GM18498 (cell line): ENCODE results near the gene ENTPD3.
"Not testable (repeated sequence)": the region's sequence is repeated elsewhere in the genome, so short reads cannot be mapped to it uniquely, and the experiment has no call there.

Experiments
- ATAC-seq: cut with Tn5 transposase; IDR thresholded peaks from one replicate; pipeline ENCODE4 v1.9.1; 2021; ENCODE audit warnings: mild to moderate bottlenecking, moderate library complexity; ENCODE audit not compliant: unreplicated experiment

ENTPD3 gene

DNA sequence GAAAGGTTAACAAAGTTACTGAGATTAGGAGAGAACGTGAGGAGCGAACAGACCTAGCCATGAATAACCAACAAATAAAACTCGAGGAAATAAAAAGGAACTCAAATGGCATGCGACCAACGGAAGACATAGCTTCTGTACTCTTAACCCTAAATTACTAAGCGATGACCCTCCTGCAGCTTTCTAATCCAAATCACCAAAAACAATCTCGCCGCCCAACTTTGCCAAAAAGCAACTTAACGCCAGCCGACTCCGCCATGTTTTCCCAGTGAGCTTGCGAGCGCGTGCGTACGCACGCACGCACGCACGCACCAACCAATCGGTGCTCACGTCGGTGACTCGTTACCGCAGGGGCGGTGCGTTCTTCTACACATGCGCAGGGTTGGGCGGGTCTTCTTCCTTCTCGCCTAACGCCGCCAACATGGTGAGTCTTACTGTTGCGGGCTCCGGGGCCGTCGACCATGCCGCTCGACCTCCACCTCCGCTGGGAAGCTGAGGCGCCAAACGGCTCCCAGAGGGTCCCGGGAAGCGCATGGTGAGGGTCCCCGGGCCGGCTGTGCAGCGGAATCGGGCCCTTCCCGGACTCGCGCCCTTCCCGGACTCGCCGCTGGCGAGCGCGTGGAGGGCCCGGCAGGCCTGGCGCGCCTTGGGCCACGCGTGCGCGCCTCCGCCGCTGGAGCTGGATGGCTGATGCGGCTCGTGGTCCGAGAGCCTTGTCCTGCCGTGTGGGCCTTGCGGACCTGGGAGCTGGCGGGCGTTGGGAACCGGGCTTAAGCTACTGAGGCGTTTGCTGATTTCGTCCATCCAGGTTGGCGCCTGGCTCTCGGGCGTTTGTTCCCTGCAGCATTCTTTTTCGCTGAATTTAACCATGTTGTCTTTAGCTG is 70.2 kb downstream of the ENTPD3 start, which contains the start of gene RPL14:
RPL14 (plus strand) TSS at position 400 of the 884 bp plus-strand sequence; CDS start at position 533, 133 bp downstream.
- peak; percentile 70 for ATAC-seq

GRCh38 chr3:40458473-40458872 is 71.5 kb downstream of the ENTPD3 start:
- no peak for ATAC-seq

GRCh38 chr3:40460481-40460880 is 73.5 kb downstream of the ENTPD3 start:
- ATAC-seq: not testable (repeated sequence)

DNA sequence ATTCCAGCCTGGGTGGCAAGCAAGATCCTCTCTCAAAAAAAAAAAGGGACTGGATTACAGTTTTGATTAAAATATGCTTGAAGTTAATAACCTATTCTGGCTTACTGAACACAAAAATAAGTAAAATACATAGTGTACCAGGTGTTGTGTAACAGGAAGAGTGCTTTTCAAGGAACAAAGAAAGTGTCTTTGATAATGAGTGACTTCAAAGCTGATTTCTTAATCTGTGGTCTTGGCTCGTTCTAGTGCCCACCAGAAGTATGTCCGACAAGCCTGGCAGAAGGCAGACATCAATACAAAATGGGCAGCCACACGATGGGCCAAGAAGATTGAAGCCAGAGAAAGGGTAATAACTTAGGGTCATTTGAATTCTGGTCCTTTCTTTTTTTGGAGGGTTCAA is 74.2 kb downstream of the ENTPD3 start:
- ATAC-seq: no peak

DNA sequence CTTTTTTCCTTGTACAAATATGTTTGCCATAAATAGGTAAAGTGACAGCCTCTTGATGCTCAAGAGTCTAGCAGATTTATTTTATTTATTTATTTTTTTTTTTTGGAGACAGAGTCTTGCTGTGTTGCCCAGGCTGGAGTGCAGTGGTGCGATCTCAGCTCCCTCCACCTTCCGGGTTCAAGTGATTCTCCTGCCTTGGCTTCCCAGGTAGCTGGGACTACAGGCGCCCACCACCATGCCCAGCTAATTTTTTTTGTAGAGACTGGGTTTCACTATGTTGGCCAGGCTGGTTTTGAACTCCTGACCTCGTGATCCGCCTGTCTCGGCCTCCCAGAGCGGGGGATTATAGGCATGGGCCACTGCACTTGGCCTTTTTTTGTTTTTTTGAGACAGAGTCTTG is 75.9 kb downstream of the ENTPD3 start:
- not testable (repeated sequence) for ATAC-seq

DNA sequence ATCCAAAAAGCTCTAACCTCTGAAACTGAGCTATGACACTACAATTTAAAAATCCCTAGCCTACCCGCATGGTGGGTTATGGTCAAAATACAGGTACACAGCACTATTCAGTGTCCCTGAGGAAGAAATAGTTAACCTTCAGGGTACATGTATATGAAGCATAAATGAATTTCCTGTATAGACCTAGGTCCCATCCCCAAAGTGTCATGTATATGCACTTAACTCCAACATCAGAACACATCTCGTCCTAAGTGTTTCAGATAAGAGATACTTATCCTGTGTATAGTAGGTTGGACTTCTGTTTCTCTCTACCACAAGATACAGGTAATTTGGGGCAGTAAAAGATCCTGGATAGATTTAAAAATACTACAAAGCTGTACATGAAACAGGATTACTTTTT is 76.6 kb downstream of the ENTPD3 start:
- ATAC-seq: no peak

DNA sequence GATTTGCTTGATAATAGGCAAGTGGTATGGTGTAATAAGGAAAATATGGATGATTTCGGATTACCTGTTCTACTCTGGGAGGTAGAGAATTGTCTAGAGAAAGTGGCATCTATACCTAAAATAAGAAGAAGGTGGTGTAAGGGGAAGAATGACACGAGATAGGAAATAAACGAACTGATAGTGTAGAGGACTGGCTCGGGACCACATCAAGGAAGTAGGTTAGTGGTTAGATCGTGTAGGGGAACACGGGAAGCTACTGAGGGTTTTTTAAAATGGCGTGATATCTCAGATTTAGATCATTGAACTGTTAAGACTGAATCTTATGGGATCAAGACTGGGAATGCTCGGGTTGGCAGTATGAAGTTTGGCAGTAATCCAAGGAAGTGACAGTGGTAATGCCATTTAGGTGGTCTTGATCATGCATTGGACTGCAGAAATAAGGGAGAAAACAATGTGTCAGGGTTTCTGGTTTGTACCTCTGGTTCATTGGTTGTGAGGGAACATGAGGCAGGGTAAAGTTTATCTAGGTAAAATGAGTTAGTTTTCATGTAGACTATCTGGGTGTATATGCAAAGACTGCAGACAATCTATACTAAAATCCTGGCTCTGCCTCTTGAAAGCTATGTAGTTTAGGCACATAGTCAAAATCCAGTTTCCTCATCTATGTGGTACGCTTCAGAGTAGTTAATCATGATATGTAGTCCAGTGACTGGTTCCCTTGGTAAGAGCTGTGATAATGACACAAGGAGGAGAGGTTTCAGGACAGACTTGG is 77.5 kb downstream of the ENTPD3 start:
- ATAC-seq: no peak

DNA sequence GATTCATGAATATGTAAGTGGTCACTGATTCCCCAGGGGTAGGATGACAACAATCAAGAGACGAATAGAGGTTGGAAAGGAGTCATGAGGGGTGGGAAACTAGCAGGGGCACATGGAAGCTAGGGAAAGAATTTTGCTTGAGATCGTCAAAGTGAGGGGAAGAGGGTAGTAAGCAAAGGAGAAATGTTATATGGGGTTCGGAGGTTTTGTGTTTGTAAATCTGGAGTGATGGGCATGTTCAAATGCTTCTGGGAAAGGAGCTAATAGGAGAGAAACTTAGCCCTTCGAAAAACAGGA is 78.1 kb downstream of the ENTPD3 start:
- ATAC-seq: no peak

- no peak for ATAC-seq
Measured at GRCh38 chr3:40465456-40465855, 78.5 kb downstream of the ENTPD3 start.

DNA sequence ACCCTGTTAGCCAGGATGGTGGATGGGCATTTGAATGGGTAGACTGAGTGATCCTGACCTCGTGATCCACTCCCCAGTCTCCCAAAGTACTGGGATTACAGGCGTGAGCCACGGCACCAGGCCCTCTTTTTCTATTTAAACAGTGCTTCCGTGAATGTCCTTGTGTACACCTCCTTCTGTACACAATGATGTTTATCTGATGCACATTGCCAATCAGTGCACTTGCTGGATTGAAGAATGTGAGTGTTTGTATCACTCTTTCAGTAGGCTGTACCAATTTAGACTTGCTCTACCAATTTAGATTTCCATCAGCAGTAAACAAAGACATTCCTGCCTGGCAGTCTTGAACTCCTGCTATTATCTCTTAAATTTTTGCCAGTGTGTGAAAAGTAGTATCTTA is 81.0 kb downstream of the ENTPD3 start:
- no peak for ATAC-seq

- no peak for ATAC-seq
Measured at GRCh38 chr3:40470701-40471100, 83.7 kb downstream of the ENTPD3 start.

- peak; percentile 82 for ATAC-seq
Measured at GRCh38 chr3:40476478-40477470, 89.8 kb downstream of the ENTPD3 start, which contains the start of gene ZNF619. Gene ZNF619, plus strand, starts transcription at chr3:40477122. Its CDS starts 858 bp downstream, at chr3:40477980.

DNA sequence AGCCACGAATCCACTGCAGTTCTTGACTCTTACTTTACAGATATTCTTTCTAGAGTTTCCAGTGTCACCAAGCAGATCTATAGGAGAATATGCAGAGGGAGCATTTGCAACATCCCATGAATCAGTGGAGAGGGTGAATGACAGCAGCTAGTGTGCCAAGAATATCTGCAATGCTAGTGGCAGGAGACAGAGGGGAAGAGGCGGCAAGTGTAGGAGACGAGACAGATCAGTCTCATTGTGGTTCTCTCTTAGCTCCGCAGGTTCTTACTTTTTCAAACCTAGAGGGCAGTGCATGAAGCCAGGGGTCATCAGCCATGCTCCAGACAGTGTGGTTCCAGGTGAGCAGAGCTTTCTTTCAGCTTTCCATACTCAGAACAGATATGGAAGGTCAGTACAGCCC is 90.7 kb downstream of the ENTPD3 start:
- ATAC-seq: no peak
